HEK293T (cell line): ENCODE measurements around the gene DUSP8.

Experiments used
- ARNT ChIP-seq: fragments of 450-650 bp; IDR thresholded peaks from 2 replicates; pipeline ENCODE4 v1.6.1; 2017; ENCODE audit warnings: mild to moderate bottlenecking
- BHLHE40 ChIP-seq: fragments of 450-650 bp; IDR thresholded peaks from 2 replicates; pipeline ENCODE4 v1.6.1; 2016; ENCODE audit warnings: mild to moderate bottlenecking, moderate library complexity, borderline replicate concordance
- ELF4 ChIP-seq: fragments of 450-650 bp; IDR thresholded peaks from 2 replicates; pipeline ENCODE4 v1.6.1; 2017; ENCODE audit warnings: antibody characterized with exemption
- HDGF ChIP-seq: fragments of 450-650 bp; IDR thresholded peaks from 2 replicates; pipeline ENCODE4 v1.6.1; 2017; ENCODE audit warnings: antibody characterized with exemption, borderline replicate concordance
- NFRKB ChIP-seq: fragments of 450-650 bp; IDR thresholded peaks from 2 replicates; pipeline ENCODE4 v1.6.1; 2016; ENCODE audit warnings: mild to moderate bottlenecking, moderate library complexity
- SP1 ChIP-seq: fragments of 450-650 bp; IDR thresholded peaks from 2 replicates; pipeline ENCODE4 v1.6.1; 2017
- ZNF384 ChIP-seq: fragments of 450-650 bp; IDR thresholded peaks from 2 replicates; pipeline ENCODE4 v1.6.1; 2016

DNA sequence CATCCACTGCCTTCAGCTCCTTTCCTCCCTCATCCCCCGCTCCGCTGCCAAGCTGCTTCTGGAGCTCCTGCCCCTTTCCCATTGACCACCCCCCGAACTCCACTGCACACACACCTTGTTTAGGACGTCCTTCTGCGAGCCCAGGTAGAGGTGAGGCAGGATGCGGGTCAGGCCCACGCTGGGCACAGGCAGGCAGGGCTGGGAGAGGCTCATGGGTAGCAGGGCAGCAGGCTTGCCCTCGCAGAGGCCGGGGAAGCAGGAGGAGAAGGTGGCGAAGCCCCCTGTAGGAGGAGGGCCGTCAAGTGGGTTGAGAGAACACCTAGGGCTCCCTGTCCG, 13.3 kb downstream of the DUSP8 start:
- TF ChIP-seq ELF4 (no peak), ZNF384 (no peak), SP1 (no peak), NFRKB (no peak), ARNT (no peak), HDGF (no peak), BHLHE40 (no peak)
